ENCODE data around the gene ADAM12.
"Not testable (repeated sequence)": the region's sequence is repeated elsewhere in the genome, so short reads cannot be mapped to it uniquely, and the experiment has no call there.

Gene ADAM12

DNA sequence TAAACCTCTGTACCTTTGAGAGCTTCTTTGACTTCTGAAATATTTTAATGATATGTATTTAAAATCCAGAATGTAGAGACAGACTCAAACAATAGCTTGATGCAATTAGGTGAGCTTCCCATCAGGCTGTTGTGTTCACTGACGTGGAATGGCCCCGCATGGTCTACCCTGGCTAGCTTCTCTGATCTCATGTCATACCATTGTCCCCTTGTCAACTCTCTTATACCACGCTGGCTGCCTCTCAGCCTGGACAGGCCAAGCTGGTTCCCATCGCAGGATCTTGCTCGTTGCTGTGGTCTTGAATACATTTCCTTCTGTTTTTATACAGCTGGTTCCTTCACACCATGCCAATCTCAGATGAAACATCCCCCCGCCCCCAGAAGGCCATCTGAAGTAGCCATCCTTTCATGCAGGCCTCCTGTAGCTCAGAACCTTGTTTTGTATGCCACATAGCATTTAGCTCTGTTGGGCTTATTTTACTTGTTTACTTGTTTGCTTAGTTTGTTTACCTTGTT lies 407.7 kb downstream of the ADAM12 start:
- no peak for DNase-seq (ENCODE audit: low read depth)

DNA sequence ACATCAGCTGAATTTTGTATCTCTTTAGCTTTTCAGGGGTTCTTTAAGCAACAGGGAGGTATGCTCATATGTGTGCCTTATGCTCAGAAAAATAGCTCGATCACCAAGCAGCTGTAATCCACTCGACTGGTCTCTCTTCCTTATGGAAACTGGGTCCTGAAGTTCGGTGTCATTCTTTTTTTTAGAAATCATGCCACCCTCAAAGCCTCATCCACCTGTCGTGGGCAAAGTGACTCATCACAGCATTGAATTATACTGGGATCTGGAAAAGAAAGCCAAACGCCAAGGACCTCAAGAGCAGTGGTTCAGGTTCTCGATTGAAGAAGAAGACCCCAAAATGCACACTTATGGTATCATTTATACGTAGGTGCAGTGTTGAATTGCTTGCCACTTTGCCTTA lies 408.3 kb downstream of the ADAM12 start:
- no peak for DNase-seq (ENCODE audit: low read depth)

DNA sequence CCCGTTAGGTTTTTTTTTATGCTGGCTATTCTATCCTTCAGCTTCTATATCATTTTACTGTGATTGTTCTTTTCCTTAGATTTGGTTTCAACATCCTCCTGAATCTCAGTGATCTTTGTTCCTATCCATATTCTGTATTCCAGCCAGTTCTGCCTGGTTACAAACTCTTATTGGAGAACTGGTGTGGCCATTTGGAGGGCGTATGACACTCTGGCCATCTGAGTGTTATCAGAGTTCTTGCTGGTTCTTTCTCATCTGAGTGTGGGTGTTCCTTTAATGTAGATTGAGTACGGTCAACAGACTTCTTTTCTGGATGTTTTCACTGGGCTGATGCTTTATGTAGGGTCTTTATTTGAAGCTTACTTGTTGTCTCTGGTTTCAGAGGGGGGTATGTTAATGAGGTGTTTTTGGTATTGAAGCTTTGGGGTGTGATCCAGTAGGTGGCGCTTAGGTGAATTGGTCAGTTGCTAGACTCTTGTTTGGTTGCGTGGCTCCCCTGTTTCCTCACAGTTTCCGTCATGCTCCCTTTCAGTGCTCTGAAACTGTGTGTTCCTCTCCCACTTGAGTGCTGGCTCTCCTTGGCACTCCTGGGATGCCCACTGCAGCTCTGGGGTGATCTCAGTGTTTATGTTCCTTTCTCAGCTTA lies 411.2 kb downstream of the ADAM12 start:
- no peak for DNase-seq (ENCODE audit: low read depth)

GRCh38 chr10:125970077-125970630 lies 418.1 kb downstream of the ADAM12 start:
- DNase-seq (ENCODE audit: low read depth) = not testable (repeated sequence)

DNA sequence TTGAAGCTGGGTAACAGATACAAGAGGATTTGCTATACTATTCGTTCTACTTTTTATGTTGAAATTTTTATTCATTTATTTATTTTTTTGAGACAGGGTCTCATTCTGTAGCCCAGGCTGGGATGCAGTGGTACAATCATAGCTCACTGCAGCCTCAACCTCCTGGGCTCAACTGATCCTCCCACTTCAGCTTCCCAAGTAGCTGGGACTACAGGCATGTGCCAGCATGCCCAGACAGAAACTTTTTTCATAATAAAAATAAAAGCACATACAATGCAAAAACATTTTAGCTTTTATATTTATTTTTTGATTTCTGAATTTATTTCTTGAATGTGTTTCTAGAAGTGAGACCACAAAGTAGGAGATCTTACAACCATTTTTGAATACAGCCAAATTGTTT lies 420.7 kb downstream of the ADAM12 start:
- no peak for DNase-seq (ENCODE audit: low read depth)

DNA sequence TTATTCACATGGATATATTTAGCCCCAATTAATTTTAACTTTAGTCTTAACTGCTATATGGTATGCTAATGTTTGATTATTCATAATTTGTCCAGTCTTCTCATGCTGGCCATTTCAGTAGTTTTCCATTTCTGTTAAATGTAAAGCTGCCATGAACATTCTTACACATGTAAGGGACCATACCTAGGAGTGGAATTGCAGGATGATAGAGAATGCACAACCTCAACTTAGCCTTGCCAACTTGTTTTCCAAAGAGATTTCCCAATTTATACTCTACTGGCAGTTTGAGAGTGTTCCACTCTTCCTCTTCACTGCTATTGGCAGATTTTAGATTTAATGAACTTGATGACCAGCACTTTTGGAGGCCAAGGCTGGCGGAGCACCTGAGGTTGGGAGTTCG lies 423.7 kb downstream of the ADAM12 start:
- DNase-seq (ENCODE audit: low read depth) = no peak
